Keratinocyte (primary cell): Measurements from ENCODE around the gene NIPBL. TPM values are rescaled to one million over a fixed set of nuclear protein-coding genes. Genes with fewer than 3 reads are reported as not detected.

ENCODE experiments used
- DNase-seq: peaks from one replicate; pipeline ENCODE4 v3.0.0-alpha.2; 2011; ENCODE audit warnings: low read depth, missing footprints, low spot score
- FAIRE-seq: peaks from 2 replicates; lab custom pipeline; 2011; peaks lifted over from hg19 to GRCh38; lab: Jason Lieb, UNC
- H2AFZ ChIP-seq: 2 replicates; pipeline ENCODE4 v1.6.0; 2012; ENCODE audit warnings: low read length, control low read depth, inconsistent platforms; ENCODE audit not compliant: control insufficient read depth
- H3K27ac ChIP-seq: 2 replicates; pipeline ENCODE4 v1.5.1; 2011; ENCODE audit warnings: low read length; ENCODE audit not compliant: control insufficient read depth, insufficient read depth
- H3K27me3 ChIP-seq: 3 replicates; pipeline ENCODE4 v1.6.0; 2011; ENCODE audit warnings: low read length; ENCODE audit not compliant: control insufficient read depth, insufficient read depth; ENCODE audit errors: extremely low read depth
- H3K36me3 ChIP-seq, 2 experiments: 2 replicates in 1 of 2; 3 replicates in 1 of 2; pipeline ENCODE4 v1.5.1; 2011; ENCODE audit warnings: low read length in 2 of 2, mild to moderate bottlenecking in 1 of 2; ENCODE audit not compliant: control insufficient read depth in 2 of 2, insufficient read depth in 2 of 2; ENCODE audit errors: extremely low read depth in 1 of 2
- H3K4me1 ChIP-seq: 3 replicates; pipeline ENCODE4 v1.5.1; 2011; ENCODE audit warnings: low read length; ENCODE audit not compliant: control insufficient read depth, insufficient read depth; ENCODE audit errors: extremely low read depth
- H3K4me2 ChIP-seq: 3 replicates; pipeline ENCODE4 v1.6.0; 2011; ENCODE audit warnings: low read depth, low read length; ENCODE audit not compliant: control insufficient read depth, insufficient read depth; ENCODE audit errors: extremely low read depth
- H3K4me3 ChIP-seq, 3 experiments: fragments of 200-600 bp in 1 of 3; sonication (generic) in 1 of 3; 2 replicates in 2 of 3; 3 replicates in 1 of 3; pipeline ENCODE4 v1.5.1; 2011 to 2016; ENCODE audit warnings: low read length in 3 of 3, mild to moderate bottlenecking in 3 of 3, control low read depth in 2 of 3, inconsistent platforms in 1 of 3, low read depth in 1 of 3, mixed read lengths in 1 of 3, mixed run types in 1 of 3, moderate library complexity in 1 of 3; ENCODE audit not compliant: control insufficient read depth in 2 of 3, insufficient read depth in 2 of 3; ENCODE audit errors: extremely low read depth in 1 of 3
- H3K79me2 ChIP-seq: 2 replicates; pipeline ENCODE4 v1.6.0; 2012; ENCODE audit warnings: low read length; ENCODE audit not compliant: control insufficient read depth, insufficient read depth
- H3K9ac ChIP-seq: 3 replicates; pipeline ENCODE4 v1.6.0; 2011; ENCODE audit warnings: low read length; ENCODE audit not compliant: control insufficient read depth, insufficient read depth; ENCODE audit errors: extremely low read depth
- H3K9me1 ChIP-seq: 3 replicates; pipeline ENCODE4 v1.6.0; 2011; ENCODE audit warnings: low read length; ENCODE audit not compliant: control insufficient read depth, insufficient read depth; ENCODE audit errors: extremely low read depth
- H3K9me3 ChIP-seq: 2 replicates; pipeline ENCODE4 v1.5.1; 2012; ENCODE audit warnings: low read depth, low read length; ENCODE audit not compliant: control insufficient read depth
- H4K20me1 ChIP-seq: 3 replicates; pipeline ENCODE4 v1.6.0; 2011; ENCODE audit warnings: low read length; ENCODE audit not compliant: control insufficient read depth, insufficient read depth; ENCODE audit errors: extremely low read depth
- CTCF ChIP-seq, 3 experiments: IDR thresholded peaks in 1 of 3; conservative IDR thresholded peaks in 1 of 3; optimal IDR thresholded peaks in 1 of 3; 2 replicates in 2 of 3; 3 replicates in 1 of 3; pipeline versions ENCODE3 to v1.5.1; 2011; ENCODE audit warnings: low read length in 3 of 3, mild to moderate bottlenecking in 3 of 3, moderate library complexity in 2 of 3, control low read depth in 1 of 3, inconsistent platforms in 1 of 3; ENCODE audit not compliant: insufficient read depth in 2 of 3; ENCODE audit errors: extremely low read depth in 1 of 3
- EZH2 ChIP-seq: IDR thresholded peaks from one replicate; pipeline ENCODE4 v1.6.1; 2012; ENCODE audit warnings: inconsistent platforms, mild to moderate bottlenecking, low read length, moderate library complexity
- dilution Hi-C: fragments of 300-500 bp; cut with MboI; formaldehyde crosslinking; loops from one replicate; pipeline ENCODE4 v1.7.0; 2020; ENCODE audit warnings: low sequenced_read_pairs; ENCODE audit not compliant: extremely low pct_ligation_motif_present
- polyA plus RNA-seq, 5 experiments: library from polyadenylated mRNA; depleted of rRNA in 3 of 5; stranded (reverse) in 3 of 5; stranded (forward) in 1 of 5; unstranded in 1 of 5; fragments of >200 nt; gene quantifications; 1 replicate in 1 of 5; 2 replicates in 3 of 5; 3 replicates in 1 of 5; pipeline versions ENCODE4 v1.2.1 to v1.2.3, GENCODE V29; 2011 to 2012; ENCODE audit warnings: missing spikeins in 2 of 5, low read depth in 1 of 5, low replicate concordance in 1 of 5

The NIPBL gene
- polyA plus RNA-seq, 1 donor (not counting 4 experiments of a cell fraction or from before 2014, with no cell fraction given): 23.4 TPM

GRCh38 chr5:37002176-37002751 is 125.7 kb downstream of the NIPBL start:
- no peaks in the 10 kb centered on the region for H3K9me3 ChIP-seq
- no peaks in the 10 kb centered on the region for H3K79me2 ChIP-seq
- no peak overlapping the region for H3K4me2 ChIP-seq
- no peak for FAIRE-seq
- no peaks in the 10 kb centered on the region for H3K9me1 ChIP-seq
- no peak overlapping the region for H2AFZ ChIP-seq
- no peak overlapping the region for H3K9ac ChIP-seq
- TF ChIP-seq EZH2: no peak
- TF ChIP-seq CTCF (optimal IDR thresholded peaks at IDR 0.05 in 1 of 3, IDR thresholded peaks at IDR 0.05 in 1 of 3, conservative IDR thresholded peaks at IDR 0.05 in 1 of 3; ENCODE audit: extremely low read depth in 1 of 3, insufficient read depth in 2 of 3, low read length in 3 of 3): no peak
- no peaks in the 10 kb centered on the region for H4K20me1 ChIP-seq
- H3K4me1 ChIP-seq: no peaks in the 10 kb centered on the region
- H3K27me3 ChIP-seq: no peaks in the 10 kb centered on the region
- no peak overlapping the region for H3K4me3 ChIP-seq
- dilution Hi-C loops: no loop called here
- no peak for DNase-seq
- H3K27ac ChIP-seq: no peak overlapping the region
- H3K36me3 ChIP-seq: peaks cover 4% of the 10 kb centered on the region in 2 experiments

- TF ChIP-seq EZH2 (no peak), CTCF (optimal IDR thresholded peaks at IDR 0.05 in 1 of 3, IDR thresholded peaks at IDR 0.05 in 1 of 3, conservative IDR thresholded peaks at IDR 0.05 in 1 of 3; ENCODE audit: extremely low read depth in 1 of 3, insufficient read depth in 2 of 3, low read length in 3 of 3) (no peak)
- H3K27me3 ChIP-seq: no peaks in the 10 kb centered on the region
- no peaks in the 10 kb centered on the region for H4K20me1 ChIP-seq
- no peaks in the 10 kb centered on the region for H3K9me1 ChIP-seq
- FAIRE-seq: no peak
- H3K79me2 ChIP-seq: no peaks in the 10 kb centered on the region
- no peak overlapping the region for H3K9ac ChIP-seq
- no peak overlapping the region for H3K4me3 ChIP-seq
- dilution Hi-C loops: no loop called here
- DNase-seq: no peak
- no peak overlapping the region for H2AFZ ChIP-seq
- H3K4me1 ChIP-seq: no peaks in the 10 kb centered on the region
- no peaks in the 10 kb centered on the region for H3K9me3 ChIP-seq
- no peak overlapping the region for H3K27ac ChIP-seq
- H3K36me3 ChIP-seq: peaks cover 5 to 11% of the 10 kb centered on the region in 2 experiments
- no peak overlapping the region for H3K4me2 ChIP-seq
Observed at GRCh38 chr5:37005252-37005651, 128.7 kb downstream of the NIPBL start.
